HG02852 (cell line): ENCODE results near the gene THUMPD3.

ENCODE experiments used
- ATAC-seq: cut with Tn5 transposase; IDR thresholded peaks from one replicate; pipeline ENCODE4 v1.9.1; 2021; ENCODE audit warnings: mild to moderate bottlenecking, moderate library complexity; ENCODE audit not compliant: unreplicated experiment

Gene THUMPD3

GRCh38 chr3:9396632-9397331, 33.9 kb downstream of the THUMPD3 start:
- peak; percentile 74 for ATAC-seq

GRCh38 chr3:9397332-9397905, 34.6 kb downstream of the THUMPD3 start, which contains the start of gene SETD5:
SETD5 (plus strand) TSS chr3:9397615; CDS start chr3:9428939, 31,324 bp downstream.
- ATAC-seq, result peak; percentile 40

- ATAC-seq, result no peak
Measured at GRCh38 chr3:9397906-9398699, 35.2 kb downstream of the THUMPD3 start.

GRCh38 chr3:9398700-9399336, 36.0 kb downstream of the THUMPD3 start:
- no peak for ATAC-seq

GRCh38 chr3:9399337-9399703, 36.5 kb downstream of the THUMPD3 start:
- ATAC-seq, result no peak

- no peak for ATAC-seq
Measured at GRCh38 chr3:9399746-9400145, 36.9 kb downstream of the THUMPD3 start.

- no peak for ATAC-seq
Measured at GRCh38 chr3:9400616-9401015, 37.8 kb downstream of the THUMPD3 start.

- no peak for ATAC-seq
Measured at GRCh38 chr3:9401986-9402385, 39.1 kb downstream of the THUMPD3 start.

GRCh38 chr3:9402410-9403228, 39.8 kb downstream of the THUMPD3 start:
- ATAC-seq, result no peak

- no peak for ATAC-seq
Measured at GRCh38 chr3:9403463-9403862, 40.6 kb downstream of the THUMPD3 start.

- ATAC-seq, result no peak
Measured at GRCh38 chr3:9404680-9405079, 41.8 kb downstream of the THUMPD3 start.

GRCh38 chr3:9405756-9406155, 42.9 kb downstream of the THUMPD3 start:
- ATAC-seq, result no peak

GRCh38 chr3:9406856-9407626, 44.2 kb downstream of the THUMPD3 start:
- no peak for ATAC-seq

GRCh38 chr3:9408061-9408460, 45.2 kb downstream of the THUMPD3 start:
- no peak for ATAC-seq

GRCh38 chr3:9408546-9408945, 45.7 kb downstream of the THUMPD3 start:
- no peak for ATAC-seq

- ATAC-seq, result no peak
Measured at GRCh38 chr3:9409981-9410854, 47.4 kb downstream of the THUMPD3 start.

GRCh38 chr3:9411302-9411701, 48.4 kb downstream of the THUMPD3 start:
- no peak for ATAC-seq

GRCh38 chr3:9412293-9412692, 49.4 kb downstream of the THUMPD3 start:
- ATAC-seq, result no peak

- ATAC-seq, result no peak
Measured at GRCh38 chr3:9414826-9415225, 52.0 kb downstream of the THUMPD3 start.
